HUES48 (cell line): ENCODE data around the gene RPL37.
"Not testable (repeated sequence)": the region's sequence is repeated elsewhere in the genome, so short reads cannot be mapped to it uniquely, and the experiment has no call there.

Source experiments
- H3K27ac ChIP-seq: one replicate; pipeline ENCODE4 v1.7.0; 2013; ENCODE audit warnings: low read depth, low read length, inconsistent platforms
- H3K27me3 ChIP-seq: 2 replicates; pipeline ENCODE4 v1.6.1; 2013; ENCODE audit warnings: mild to moderate bottlenecking, low read length; ENCODE audit not compliant: control insufficient read depth, insufficient read depth
- H3K36me3 ChIP-seq: 2 replicates; pipeline ENCODE4 v1.6.1; 2013; ENCODE audit warnings: low read length; ENCODE audit not compliant: control insufficient read depth, insufficient read depth
- H3K4me1 ChIP-seq: 2 replicates; pipeline ENCODE4 v1.6.1; 2013; ENCODE audit warnings: mild to moderate bottlenecking, low read length; ENCODE audit not compliant: control insufficient read depth, insufficient read depth
- H3K4me3 ChIP-seq: 2 replicates; pipeline ENCODE4 v1.5.1; 2013; ENCODE audit warnings: mild to moderate bottlenecking, low read depth, low read length
- H3K9ac ChIP-seq: 2 replicates; pipeline ENCODE4 v1.6.1; 2013; ENCODE audit warnings: mild to moderate bottlenecking, low read depth, low read length, moderate library complexity
- H3K9me3 ChIP-seq: 2 replicates; pipeline ENCODE4 v1.6.1; 2013; ENCODE audit warnings: low read length; ENCODE audit not compliant: control insufficient read depth, insufficient read depth

Gene RPL37

GRCh38 chr5:40794340-40794739 lies 40.7 kb downstream of the RPL37 start:
- not testable (repeated sequence) for H3K4me3 ChIP-seq, H3K27me3 ChIP-seq, H3K27ac ChIP-seq, H3K36me3 ChIP-seq, H3K9ac ChIP-seq, H3K9me3 ChIP-seq
- H3K4me1 ChIP-seq, result peaks cover 12% of the 10 kb centered on the region

GRCh38 chr5:40792691-40793090 lies 42.3 kb downstream of the RPL37 start:
- not testable (repeated sequence) for H3K27me3 ChIP-seq, H3K36me3 ChIP-seq, H3K4me3 ChIP-seq, H3K4me1 ChIP-seq, H3K27ac ChIP-seq, H3K9me3 ChIP-seq, H3K9ac ChIP-seq

DNA sequence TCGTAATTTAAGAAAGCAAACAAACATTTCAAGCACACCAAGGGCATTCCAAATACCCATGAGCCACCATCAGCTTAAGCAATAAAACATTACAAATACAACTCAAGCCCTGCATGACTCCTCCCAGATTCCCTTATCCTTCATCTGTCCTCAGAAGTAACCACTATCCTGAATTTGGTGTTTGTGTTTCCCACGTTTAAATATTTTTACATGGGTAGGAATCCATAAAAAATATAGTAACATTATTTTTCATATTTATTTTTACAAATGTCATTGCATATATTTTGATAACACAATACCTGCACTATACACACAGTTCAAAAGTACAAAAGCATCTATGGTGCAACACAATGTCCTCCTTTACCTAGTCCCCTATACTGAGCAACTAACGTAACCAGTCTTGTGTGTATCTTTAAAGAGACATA lies 43.3 kb downstream of the RPL37 start:
- Histone ChIP-seq H3K4me1 (peaks cover 4% of the 10 kb centered on the region), H3K9ac (no peak overlapping the region), H3K9me3 (no peaks in the 10 kb centered on the region), H3K36me3 (peaks cover 4% of the 10 kb centered on the region; the same call in 1 of the 2 replicates), H3K4me3 (no peak overlapping the region), H3K27me3 (no peaks in the 10 kb centered on the region), H3K27ac (no peak overlapping the region)

- H3K4me1 ChIP-seq, result no peaks in the 10 kb centered on the region; the same call in 1 of the 2 replicates
- H3K9ac ChIP-seq, result no peak overlapping the region
- no peak overlapping the region for H3K4me3 ChIP-seq
- no peaks in the 10 kb centered on the region for H3K9me3 ChIP-seq
- H3K36me3 ChIP-seq, result peaks cover 4% of the 10 kb centered on the region; the same call in 1 of the 2 replicates
- H3K27me3 ChIP-seq, result no peaks in the 10 kb centered on the region
- no peak overlapping the region for H3K27ac ChIP-seq
These were observed 44.0 kb downstream of the RPL37 start for GRCh38 chr5:40790947-40791593.

DNA sequence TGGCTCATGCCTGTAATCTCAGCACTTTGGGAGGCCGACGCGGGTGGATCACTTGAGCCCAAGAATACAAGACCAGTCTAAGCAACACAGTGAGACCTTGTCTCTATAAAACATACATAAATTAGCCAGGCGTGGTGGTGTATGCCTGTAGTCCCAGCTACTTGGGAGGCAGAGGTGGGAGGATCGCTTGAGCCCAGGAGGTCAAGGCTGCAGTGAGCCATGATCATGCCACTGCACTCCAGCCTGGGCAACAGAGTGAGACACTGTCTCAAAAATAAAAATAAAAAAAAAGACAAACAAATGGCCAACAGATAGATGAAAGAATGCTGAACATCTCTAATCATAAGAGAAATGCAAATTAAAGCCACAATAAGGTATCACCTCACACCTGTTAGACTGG lies 46.1 kb downstream of the RPL37 start:
- H3K27ac ChIP-seq, H3K27me3 ChIP-seq, H3K4me3 ChIP-seq, H3K9ac ChIP-seq, H3K9me3 ChIP-seq, H3K36me3 ChIP-seq, H3K4me1 ChIP-seq: not testable (repeated sequence)

GRCh38 chr5:40787986-40788385 lies 47.0 kb downstream of the RPL37 start:
- no peaks in the 10 kb centered on the region for H3K27me3 ChIP-seq
- no peak overlapping the region for H3K4me3 ChIP-seq
- no peaks in the 10 kb centered on the region for H3K9me3 ChIP-seq
- no peaks in the 10 kb centered on the region for H3K36me3 ChIP-seq
- no peaks in the 10 kb centered on the region for H3K4me1 ChIP-seq
- no peak overlapping the region for H3K9ac ChIP-seq
- H3K27ac ChIP-seq, result no peak overlapping the region

DNA sequence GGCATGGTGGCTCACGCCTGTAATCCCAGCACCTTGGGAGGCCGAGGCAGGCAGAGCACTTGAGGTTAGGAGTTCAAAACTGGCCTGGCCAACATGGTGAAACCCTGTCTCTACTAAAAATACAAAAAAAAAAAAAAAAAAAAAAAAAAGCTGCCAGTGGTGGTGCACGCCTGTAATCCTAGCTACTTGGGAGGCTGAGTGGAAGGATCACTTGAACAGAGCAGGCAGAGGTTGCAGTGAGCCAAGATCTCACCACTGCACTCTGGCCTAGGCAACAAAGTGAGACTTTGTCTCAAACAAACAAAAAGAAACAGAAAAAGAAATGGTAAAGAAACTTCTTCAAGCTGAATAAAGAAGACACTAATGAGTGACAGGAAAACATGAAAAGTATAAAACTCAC lies 48.4 kb downstream of the RPL37 start:
- not testable (repeated sequence) for H3K36me3 ChIP-seq, H3K9ac ChIP-seq, H3K4me1 ChIP-seq, H3K9me3 ChIP-seq, H3K4me3 ChIP-seq, H3K27me3 ChIP-seq, H3K27ac ChIP-seq

DNA sequence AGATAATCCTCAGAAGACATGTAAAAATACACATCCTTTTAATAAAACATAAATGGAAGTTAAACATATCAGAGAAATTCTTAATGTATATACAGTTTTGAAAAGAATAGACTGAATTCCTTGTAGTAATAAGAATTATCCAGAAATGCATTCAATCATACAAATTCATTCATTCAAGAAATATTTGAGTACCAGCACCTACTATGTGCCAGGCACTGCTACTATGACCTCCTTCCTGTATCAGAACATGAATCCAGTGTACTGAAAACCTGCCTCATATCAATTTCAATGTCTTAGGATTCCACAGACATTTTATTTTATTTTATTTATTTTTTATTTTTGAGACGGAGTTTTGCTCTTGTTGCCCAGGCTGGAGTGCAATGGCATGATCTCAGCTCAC lies 50.1 kb downstream of the RPL37 start:
- Histone ChIP-seq H3K27me3 (no peaks in the 10 kb centered on the region), H3K9ac (no peak overlapping the region), H3K4me1 (no peaks in the 10 kb centered on the region), H3K4me3 (no peak overlapping the region), H3K9me3 (no peaks in the 10 kb centered on the region), H3K36me3 (no peaks in the 10 kb centered on the region), H3K27ac (no peak overlapping the region)

DNA sequence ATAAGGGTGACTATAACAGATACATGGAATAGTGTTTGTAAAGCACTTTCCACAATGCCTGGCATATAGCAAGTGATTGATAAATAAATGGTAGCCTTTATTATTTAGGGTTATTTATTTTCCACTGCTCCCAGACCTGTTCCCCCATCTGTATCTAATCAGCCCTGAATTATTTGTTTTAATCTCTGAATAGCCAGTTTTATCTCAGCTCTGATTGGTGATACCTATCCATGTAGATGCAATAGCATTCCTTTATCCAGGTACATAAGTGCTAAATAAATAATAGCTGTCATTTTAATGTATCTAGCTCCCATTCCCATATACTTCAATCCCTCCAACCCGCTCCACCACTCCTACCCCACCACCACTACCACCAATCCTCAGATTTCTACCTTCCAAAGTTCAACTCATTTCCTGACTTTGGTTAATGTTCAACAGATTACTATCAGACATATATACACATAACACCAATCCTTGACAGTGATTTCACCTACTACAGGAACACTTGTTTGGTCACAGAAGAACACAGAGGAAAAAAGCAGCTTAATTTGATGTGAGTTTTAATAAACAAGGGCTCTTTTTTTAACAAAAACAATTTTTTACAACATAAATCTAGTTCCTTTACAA lies 50.9 kb downstream of the RPL37 start:
- Histone ChIP-seq H3K9me3 (no peaks in the 10 kb centered on the region), H3K4me1 (no peaks in the 10 kb centered on the region), H3K36me3 (no peaks in the 10 kb centered on the region), H3K9ac (no peak overlapping the region), H3K27me3 (no peaks in the 10 kb centered on the region), H3K4me3 (no peak overlapping the region), H3K27ac (no peak overlapping the region)

- peaks cover 3% of the 10 kb centered on the region; the same call in 1 of the 2 replicates for H3K36me3 ChIP-seq
- H3K4me1 ChIP-seq, result no peaks in the 10 kb centered on the region
- no peaks in the 10 kb centered on the region for H3K27me3 ChIP-seq
- no peaks in the 10 kb centered on the region for H3K9me3 ChIP-seq
- no peak overlapping the region for H3K4me3 ChIP-seq
- no peak overlapping the region for H3K27ac ChIP-seq
- H3K9ac ChIP-seq, result no peak overlapping the region
These were observed 53.1 kb downstream of the RPL37 start for GRCh38 chr5:40781843-40782409.

- Histone ChIP-seq H3K9me3 (no peaks in the 10 kb centered on the region), H3K27ac (no peak overlapping the region), H3K9ac (no peak overlapping the region), H3K27me3 (no peaks in the 10 kb centered on the region), H3K36me3 (peaks cover 12% of the 10 kb centered on the region), H3K4me3 (no peak overlapping the region), H3K4me1 (no peaks in the 10 kb centered on the region)
These were observed 54.2 kb downstream of the RPL37 start for GRCh38 chr5:40780858-40781257.
